HAP-1 (cell line): ENCODE measurements around the gene NCBP2.
"Not testable (repeated sequence)": the region's sequence is repeated elsewhere in the genome, so short reads cannot be mapped to it uniquely, and the experiment has no call there.

Experiments used
- DNase-seq, 2 experiments: peaks; one replicate each; pipeline ENCODE4 v3.0.0-alpha.2; 2016 to 2020; ENCODE audit warnings: low spot score in 2 of 2
- H3K27me3 ChIP-seq: fragments of 250-450 bp; sonication (Bioruptor Pico); 2 replicates; pipeline ENCODE4 v1.5.1; 2020; ENCODE audit warnings: low read depth, mild to moderate bottlenecking, moderate library complexity
- H3K36me3 ChIP-seq: fragments of 250-450 bp; sonication (Bioruptor Pico); replicated peaks from 2 replicates; pipeline ENCODE4 v1.5.1; 2020; ENCODE audit warnings: mild to moderate bottlenecking
- H3K4me1 ChIP-seq: fragments of 250-450 bp; sonication (Bioruptor Pico); 2 replicates; pipeline ENCODE4 v1.5.1; 2020; ENCODE audit warnings: mild to moderate bottlenecking
- H3K4me3 ChIP-seq: fragments of 250-450 bp; sonication (Bioruptor Pico); 2 replicates; pipeline ENCODE4 v1.5.1; 2020; ENCODE audit warnings: mild to moderate bottlenecking, moderate library complexity
- H3K9me3 ChIP-seq: fragments of 250-450 bp; sonication (Bioruptor Pico); 2 replicates; pipeline ENCODE4 v1.5.1; 2020; ENCODE audit warnings: mild to moderate bottlenecking, moderate library complexity
- in situ Hi-C: fragments of 300-500 bp; cut with MboI; formaldehyde crosslinking; loops from 3 replicates; pipeline ENCODE4 v1.14.3; 2020; ENCODE audit warnings: low sequenced_read_pairs, inconsistent platforms, mixed read lengths

Gene NCBP2

DNA sequence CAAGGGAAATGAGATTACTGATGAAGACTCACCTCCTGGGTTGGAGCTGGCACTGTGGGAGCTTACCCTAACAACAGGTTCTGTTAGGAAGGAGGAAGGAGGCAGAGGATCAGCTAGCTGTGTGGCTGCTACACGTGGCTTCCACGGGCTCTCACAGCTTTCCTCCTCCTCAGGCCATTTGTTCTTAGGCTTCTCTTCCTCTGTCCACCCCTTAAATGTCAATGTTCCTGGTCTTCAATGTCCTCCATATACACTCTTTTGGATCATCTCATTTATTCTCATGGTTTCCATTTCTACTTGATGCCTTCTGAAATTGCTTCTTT is 21.3 kb upstream of the NCBP2 start:
- in situ Hi-C loops = no loop called here
- no peak overlapping the region for H3K4me3 ChIP-seq
- H3K4me1 ChIP-seq = peaks cover 5% of the 10 kb centered on the region
- no peaks in the 10 kb centered on the region; the same call in 1 of the 2 replicates for H3K9me3 ChIP-seq
- 0 out of 2 replicates have a peak, but pooled peaks cover 3% of the 10 kb centered on the region for H3K36me3 ChIP-seq
- H3K27me3 ChIP-seq = no peaks in the 10 kb centered on the region
- no peak for DNase-seq

DNA sequence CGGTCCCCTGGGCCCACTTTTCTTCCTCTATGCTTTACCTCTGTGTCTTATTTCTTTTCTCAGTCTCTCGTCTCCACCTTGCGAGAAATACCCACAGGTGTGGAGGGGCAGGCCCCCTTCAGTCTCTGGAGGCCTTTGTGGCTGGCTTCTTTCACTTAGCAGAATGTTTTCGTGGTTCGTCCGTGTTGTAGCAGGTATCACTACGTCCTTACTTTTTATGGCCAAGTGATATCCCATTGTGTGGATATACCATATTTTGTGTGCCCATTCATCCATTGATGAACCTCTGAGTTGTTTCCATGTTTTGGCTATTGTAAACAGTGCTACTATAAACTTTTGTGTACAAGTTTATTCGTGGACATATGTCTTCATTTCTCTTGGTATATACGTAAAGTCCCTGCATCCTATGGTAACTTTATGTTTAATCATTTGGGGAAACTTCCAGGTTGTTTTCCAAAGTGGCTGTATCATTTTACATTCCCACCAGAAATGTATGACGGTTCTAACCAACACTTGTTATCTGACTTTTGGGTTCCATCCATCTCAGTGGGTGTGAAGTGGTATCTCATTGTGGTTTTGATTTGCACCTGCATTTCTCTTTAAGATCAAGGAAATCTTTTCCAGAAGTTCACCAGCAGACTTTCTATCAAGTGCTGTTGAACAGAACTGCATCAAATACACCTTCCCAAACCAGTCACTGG is 20.8 kb upstream of the NCBP2 start:
- in situ Hi-C loops = no loop called here
- H3K4me3 ChIP-seq = no peak overlapping the region
- peaks cover 2% of the 10 kb centered on the region for H3K4me1 ChIP-seq

DNA sequence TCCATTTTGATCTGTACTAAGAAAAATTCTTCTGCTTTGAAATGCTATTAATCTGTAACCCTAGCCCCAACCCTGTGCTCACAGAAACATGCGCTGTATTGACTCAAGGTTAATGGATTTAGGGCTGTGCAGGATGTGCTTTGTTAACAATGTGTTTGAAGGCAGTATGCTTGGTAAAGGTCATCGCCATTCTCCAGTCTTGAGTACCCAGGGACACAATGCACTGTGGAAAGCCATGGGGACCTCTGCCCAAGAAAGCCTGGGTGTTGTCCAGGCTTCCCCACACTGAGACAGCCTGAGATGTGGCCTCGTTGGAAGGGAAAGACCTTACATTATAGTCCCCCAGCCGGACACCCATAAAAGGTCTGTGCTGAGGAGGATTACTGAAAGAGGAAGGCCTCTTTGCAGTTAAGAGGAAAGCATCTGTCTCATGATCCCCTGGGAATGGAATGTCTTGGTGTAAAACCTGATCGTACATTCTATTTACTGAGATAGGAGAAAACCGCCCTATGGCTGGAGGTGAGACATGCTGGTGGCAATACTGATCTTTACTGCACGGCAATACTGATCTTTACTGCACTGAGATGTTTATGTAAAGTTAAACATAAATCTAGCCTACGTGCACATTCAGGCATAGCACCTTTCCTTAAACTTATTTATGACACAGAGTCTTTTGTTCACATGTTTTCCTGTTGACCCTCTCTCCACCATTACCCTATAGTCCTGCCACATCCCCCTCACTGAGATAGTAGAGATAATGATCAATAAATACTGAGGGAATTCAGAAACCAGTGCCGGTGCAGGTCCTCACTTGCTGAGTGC is 20.0 kb upstream of the NCBP2 start:
- in situ Hi-C loops = no loop called here
- H3K36me3 ChIP-seq = no peaks in the 10 kb centered on the region
- no peaks in the 10 kb centered on the region for H3K27me3 ChIP-seq
- DNase-seq = no peak
- H3K9me3 ChIP-seq = no peaks in the 10 kb centered on the region; the same call in 1 of the 2 replicates
- no peak overlapping the region for H3K4me3 ChIP-seq
- H3K4me1 ChIP-seq = no peaks in the 10 kb centered on the region

More for the DNA sequence above, 20.8 kb upstream of the NCBP2 start:
- Histone ChIP-seq H3K27me3 (no peaks in the 10 kb centered on the region), H3K9me3 (no peaks in the 10 kb centered on the region; the same call in 1 of the 2 replicates), H3K36me3 (0 out of 2 replicates have a peak, but pooled peaks cover 3% of the 10 kb centered on the region)
- DNase-seq = no peak

DNA sequence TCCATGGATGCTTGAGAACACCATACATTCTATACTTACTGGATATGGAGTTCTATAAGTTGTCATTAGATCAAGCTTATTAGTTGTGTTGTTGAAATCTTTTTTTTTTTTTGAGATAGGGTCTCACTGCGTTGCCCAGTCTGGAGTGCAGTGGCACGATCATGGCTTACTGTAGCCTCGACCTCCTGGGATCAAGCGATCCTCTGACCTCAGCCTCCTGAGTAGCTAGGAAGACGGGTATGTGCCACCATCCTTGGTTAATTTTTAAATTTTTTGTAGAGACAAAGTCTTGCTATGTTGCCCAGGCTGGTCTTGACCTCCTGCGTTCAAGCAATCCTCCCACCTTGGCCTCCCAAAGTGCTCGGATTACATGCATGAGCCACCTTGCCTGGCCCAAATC is 12.5 kb upstream of the NCBP2 start:
- H3K9me3 ChIP-seq = no peaks in the 10 kb centered on the region
- DNase-seq = no peak
- H3K36me3 ChIP-seq = no peaks in the 10 kb centered on the region
- H3K4me1 ChIP-seq = no peaks in the 10 kb centered on the region
- no peaks in the 10 kb centered on the region; the same call in 1 of the 2 replicates for H3K27me3 ChIP-seq
- in situ Hi-C loops = no loop called here
- H3K4me3 ChIP-seq = no peak overlapping the region

DNA sequence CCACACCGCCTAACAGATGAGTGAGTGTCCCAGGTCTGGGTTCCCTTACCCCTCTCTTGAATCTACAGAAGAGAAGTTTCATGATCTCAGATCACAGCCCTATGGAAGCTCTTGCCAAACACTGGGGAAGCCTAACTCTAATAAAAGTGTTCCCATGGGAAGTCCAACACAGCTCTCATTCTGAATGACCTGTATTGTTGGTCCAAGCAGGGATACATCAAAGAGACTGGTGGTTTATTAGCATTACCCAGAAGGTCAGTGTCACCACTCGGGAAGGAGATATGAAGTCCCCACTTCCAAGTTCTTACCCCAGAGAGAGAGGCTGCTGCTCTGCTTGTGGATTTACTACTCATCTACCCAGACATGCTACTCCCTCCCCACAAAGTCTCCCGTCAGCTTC is 9.0 kb upstream of the NCBP2 start:
- no peaks in the 10 kb centered on the region for H3K9me3 ChIP-seq
- H3K4me1 ChIP-seq = no peaks in the 10 kb centered on the region
- no peak for DNase-seq

DNA sequence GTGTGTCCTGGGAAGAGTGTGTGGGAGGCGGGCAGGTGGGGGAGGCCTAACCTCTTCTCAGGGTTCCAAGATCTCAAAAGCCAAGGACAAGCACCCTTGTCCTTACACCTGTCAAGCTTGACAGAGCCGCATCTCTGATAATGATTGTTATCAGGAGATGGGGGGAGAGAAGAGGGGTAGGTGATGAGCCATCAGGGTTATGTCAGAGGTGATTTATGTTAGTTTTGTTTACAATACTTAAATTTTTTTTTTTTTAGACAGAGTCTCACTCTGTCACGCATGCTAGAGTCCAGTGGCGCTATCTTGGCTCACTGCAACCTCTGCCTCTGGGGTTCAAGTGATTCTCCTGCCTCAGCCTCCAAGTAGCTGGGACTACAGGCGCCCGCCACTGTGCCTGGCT is 7.4 kb upstream of the NCBP2 start:
- in situ Hi-C loops = no loop called here
- no peaks in the 10 kb centered on the region; the same call in 1 of the 2 replicates for H3K27me3 ChIP-seq
- no peak overlapping the region for H3K4me3 ChIP-seq
- no peaks in the 10 kb centered on the region for H3K9me3 ChIP-seq
- no peak for DNase-seq
- peaks cover 3% of the 10 kb centered on the region; the same call in 1 of the 2 replicates for H3K4me1 ChIP-seq
- peaks cover 6% of the 10 kb centered on the region for H3K36me3 ChIP-seq

More for the DNA sequence above, 9.0 kb upstream of the NCBP2 start:
- H3K4me3 ChIP-seq = no peak overlapping the region
- in situ Hi-C loops = no loop called here
- no peaks in the 10 kb centered on the region for H3K36me3 ChIP-seq
- H3K27me3 ChIP-seq = no peaks in the 10 kb centered on the region; the same call in 1 of the 2 replicates

DNA sequence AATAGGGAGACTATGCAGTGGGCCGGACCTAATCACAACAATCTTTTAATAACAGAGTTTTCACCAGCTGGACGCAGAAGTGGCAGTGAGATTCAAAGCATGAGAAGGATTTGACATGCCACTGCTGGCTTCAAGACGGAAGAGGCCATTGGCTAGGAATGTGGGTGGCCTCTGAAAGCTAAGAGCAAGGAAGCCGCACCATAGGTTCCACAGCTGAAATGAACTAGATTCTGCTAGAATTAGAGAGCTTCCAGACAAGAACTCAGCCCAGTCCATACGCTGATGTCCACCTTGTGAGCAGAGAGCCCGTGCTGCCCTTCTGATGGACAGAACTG is 6.9 kb upstream of the NCBP2 start:
- Histone ChIP-seq H3K27me3 (no peaks in the 10 kb centered on the region; the same call in 1 of the 2 replicates), H3K4me3 (no peak overlapping the region), H3K4me1 (peaks cover 8% of the 10 kb centered on the region), H3K36me3 (peaks cover 7% of the 10 kb centered on the region), H3K9me3 (no peaks in the 10 kb centered on the region)
- DNase-seq = no peak
- in situ Hi-C loops = no loop called here

DNA sequence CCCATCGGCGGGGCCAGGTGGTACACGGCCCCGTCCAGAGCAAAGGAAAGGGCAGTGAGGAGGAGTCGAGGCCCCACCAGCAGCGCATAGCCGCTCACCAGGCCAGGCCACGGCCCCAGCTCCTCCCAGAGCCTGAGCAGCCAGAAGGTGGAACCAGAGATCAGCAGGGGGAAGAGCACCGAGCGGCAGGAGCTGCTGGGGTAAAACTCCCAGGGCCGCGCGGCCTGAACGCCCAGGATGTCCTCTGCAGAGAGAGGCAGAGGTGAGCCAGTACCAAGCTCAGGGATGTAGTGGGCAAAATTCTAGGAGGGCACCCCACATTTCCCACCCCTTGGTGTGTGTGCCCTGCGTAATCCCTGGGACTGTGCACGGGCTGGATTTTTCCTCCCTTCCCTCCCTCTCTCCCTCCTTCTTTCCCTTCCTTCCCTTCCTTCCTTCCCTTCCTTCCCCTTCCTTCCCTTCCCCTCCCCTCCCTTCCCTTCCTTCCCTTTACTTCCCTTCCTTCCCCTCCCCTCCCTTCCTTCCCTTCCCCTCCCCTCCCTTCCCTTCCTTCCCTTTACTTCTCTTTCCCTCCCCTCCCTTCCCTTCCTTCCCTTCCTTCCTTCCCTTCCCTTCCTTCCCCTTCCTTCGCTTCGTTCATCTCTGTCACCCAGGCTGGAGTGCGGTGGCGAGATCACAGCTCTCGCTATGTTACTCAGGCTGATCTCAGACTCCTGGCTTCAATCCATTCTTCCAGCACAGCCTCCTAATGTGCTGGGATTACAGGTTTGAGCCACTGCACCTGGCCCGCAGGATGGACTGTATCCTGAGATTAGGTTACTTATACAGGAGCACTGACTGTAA is 6.3 kb upstream of the NCBP2 start:
- Histone ChIP-seq H3K4me1 (peaks cover 9% of the 10 kb centered on the region), H3K4me3 (no peak overlapping the region), H3K27me3 (no peaks in the 10 kb centered on the region; the same call in 1 of the 2 replicates), H3K36me3 (peaks cover 7% of the 10 kb centered on the region), H3K9me3 (no peaks in the 10 kb centered on the region)
- DNase-seq = no peak
- in situ Hi-C loops = no loop called here

DNA sequence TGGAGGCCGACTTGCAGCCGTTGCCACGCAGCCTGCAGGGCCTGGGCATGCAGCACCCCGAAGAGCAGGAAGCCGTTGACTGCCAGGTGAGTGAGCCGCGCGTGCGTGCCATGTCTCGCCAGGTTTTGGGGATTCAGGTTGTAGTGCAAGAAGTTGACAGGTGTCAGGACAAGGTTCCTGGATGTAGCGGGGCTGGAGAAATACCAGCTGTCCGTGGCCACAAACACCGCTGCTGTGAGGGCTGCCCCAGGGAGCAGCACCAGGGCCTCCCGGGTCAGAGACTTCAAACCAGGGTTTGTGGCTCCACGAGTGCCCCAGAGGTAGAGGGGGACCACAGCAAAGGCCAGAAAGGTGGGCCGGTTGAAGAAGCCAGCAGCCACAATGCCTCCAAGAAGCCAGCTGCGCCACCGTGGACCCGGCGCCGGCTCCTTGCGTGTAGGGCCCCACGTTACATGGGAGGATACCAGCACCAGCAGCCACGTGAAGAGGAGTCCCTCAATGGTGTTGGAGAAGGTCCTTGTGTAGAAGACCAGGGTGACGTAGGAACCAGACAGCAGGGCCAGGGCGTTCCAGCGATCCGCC is 5.6 kb upstream of the NCBP2 start:
- Histone ChIP-seq H3K4me1 (peaks cover 13% of the 10 kb centered on the region), H3K4me3 (no peak overlapping the region), H3K27me3 (no peaks in the 10 kb centered on the region), H3K9me3 (no peaks in the 10 kb centered on the region), H3K36me3 (peaks cover 7% of the 10 kb centered on the region)
- in situ Hi-C loops = no loop called here
- DNase-seq = no peak

DNA sequence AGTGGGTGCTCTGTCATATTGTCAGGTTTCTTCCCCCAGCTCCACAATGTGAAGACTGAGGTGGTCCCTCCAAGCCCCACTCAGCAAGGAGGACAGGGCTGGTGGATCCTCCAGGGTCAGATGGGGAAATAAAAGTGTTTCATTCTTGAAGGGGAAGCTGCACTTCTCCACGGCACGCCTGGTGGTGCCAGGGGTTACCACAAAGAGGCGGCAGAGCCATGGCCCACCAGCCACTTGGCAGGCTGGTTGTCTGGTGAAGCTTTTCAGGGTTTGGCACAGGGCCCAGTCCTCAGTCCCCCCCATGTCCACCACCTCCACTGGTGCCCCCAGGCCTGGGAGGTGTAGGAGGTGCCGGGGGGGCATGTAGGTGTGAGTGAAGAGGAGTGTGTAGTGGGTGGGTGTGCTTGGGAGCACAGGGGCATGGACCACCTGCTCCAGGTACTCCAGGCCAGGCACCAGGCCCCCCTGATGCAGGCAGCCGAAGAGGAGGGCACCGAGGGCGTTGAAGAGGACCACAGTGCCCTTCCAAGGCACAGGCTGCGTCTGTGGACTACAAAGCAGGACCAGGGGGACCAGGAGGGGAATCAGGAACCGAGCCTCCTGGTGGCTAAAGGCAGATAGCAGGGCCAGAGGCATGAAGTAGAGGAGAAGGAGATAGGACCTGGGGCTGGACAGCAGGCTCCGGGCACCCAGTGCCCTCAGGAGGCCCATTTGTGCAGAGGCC is 5.0 kb upstream of the NCBP2 start:
- H3K36me3 ChIP-seq = peaks cover 7% of the 10 kb centered on the region
- in situ Hi-C loops = no loop called here
- DNase-seq = no peak
- peaks cover 13% of the 10 kb centered on the region for H3K4me1 ChIP-seq
- no peaks in the 10 kb centered on the region for H3K27me3 ChIP-seq
- H3K9me3 ChIP-seq = no peaks in the 10 kb centered on the region
- H3K4me3 ChIP-seq = no peak overlapping the region

DNA sequence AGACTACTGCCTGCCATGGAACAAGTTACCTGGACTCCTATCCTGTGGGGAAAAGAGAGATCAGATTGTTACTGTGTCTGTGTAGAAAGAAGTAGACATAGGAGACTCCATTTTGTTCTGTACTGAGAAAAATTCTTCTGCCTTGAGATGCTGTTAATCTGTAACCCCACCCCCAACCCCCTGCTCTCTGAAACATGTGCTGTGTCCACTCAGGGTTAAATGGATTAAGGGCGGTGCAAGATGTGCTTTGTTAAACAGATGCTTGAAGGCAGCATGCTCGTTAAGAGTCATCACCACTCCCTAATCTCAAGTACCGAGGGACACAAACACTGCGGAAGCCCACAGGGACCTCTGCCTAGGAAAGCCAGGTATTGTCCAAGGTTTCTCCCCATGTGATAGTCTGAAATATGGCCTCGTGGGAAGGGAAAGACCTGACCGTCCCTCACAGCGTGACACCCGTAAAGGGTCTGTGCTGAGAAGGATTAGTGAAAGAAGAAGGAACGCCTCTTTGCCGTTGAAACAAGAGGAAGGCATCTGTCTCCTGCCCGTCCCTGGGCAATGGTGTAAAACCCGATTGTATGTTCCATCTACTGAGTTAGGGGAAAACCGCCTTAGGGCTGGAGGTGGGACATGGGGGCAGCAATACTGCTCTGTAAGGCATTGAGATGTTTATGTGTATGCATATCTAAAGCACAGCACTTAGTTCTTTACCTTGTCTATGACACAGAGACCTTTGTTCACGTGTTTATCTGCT is 1.9 kb upstream of the NCBP2 start:
- H3K27me3 ChIP-seq, in situ Hi-C loops, H3K9me3 ChIP-seq: not testable (repeated sequence)
- Histone ChIP-seq H3K4me3 (peak overlapping the region; percentile 92), H3K4me1 (peaks cover 20% of the 10 kb centered on the region), H3K36me3 (peaks cover 19% of the 10 kb centered on the region)
- peak; percentile 35 to 74 for DNase-seq

DNA sequence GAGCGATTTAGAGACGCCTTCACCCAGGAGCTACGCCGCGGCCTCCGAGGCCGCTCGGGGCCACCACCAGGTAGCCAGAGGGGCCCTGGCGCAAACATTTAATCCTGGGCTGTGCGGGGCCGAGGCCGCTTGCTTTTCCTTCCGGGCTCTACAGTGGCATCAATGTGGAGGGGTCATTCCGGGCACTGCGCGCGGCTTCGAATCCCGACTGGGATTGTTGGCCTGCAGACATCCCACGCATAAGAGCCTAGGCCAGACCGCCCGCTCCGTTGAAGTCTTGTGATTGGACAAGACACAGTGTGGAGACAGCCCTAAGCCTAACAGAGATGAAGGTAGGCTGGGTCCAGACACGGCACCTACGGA is 568 bp upstream of the NCBP2 start:
- in situ Hi-C loops = no loop called here
- H3K27me3 ChIP-seq = no peaks in the 10 kb centered on the region
- H3K9me3 ChIP-seq = no peaks in the 10 kb centered on the region
- peak overlapping the region; percentile 92 for H3K4me3 ChIP-seq
- peaks cover 33% of the 10 kb centered on the region for H3K36me3 ChIP-seq
- H3K4me1 ChIP-seq = peaks cover 20% of the 10 kb centered on the region
- peak in 1 of 2 experiments; percentile 56 for DNase-seq
